Epithelial cell of proximal tubule (primary cell): ENCODE measurements around the gene TSPAN18. TPM values are rescaled to one million over a fixed set of nuclear protein-coding genes. Genes with fewer than 3 reads are reported as not detected.
A peak's percentile ranks its signal among the peaks of the same experiment; 100 is the strongest.

Source experiments
- DNase-seq: peaks from one replicate; pipeline ENCODE4 v3.0.0-alpha.2; 2011; ENCODE audit warnings: low read depth
- H3K4me3 ChIP-seq: 2 replicates; pipeline ENCODE4 v1.5.1; 2011; ENCODE audit warnings: low read depth, mild to moderate bottlenecking, low read length
- total RNA-seq: library from RNA; depleted of rRNA; stranded (reverse); fragments of >200 nt; gene quantifications from 2 replicates; pipeline ENCODE4 v1.2.3, GENCODE V29; 2015
- TF ChIP-seq, protein P1 (sequence below): conservative IDR thresholded peaks from 2 replicates; pipeline ENCODE4 v1.5.1; 2012; ENCODE audit warnings: low read depth, mild to moderate bottlenecking, low read length

The TSPAN18 gene
- total RNA-seq, 1 donor from 2014 or later: 1.6 TPM

- DNase-seq: peak; percentile 52
- no peak overlapping the region for H3K4me3 ChIP-seq
- TF ChIP-seq, protein P1, sequence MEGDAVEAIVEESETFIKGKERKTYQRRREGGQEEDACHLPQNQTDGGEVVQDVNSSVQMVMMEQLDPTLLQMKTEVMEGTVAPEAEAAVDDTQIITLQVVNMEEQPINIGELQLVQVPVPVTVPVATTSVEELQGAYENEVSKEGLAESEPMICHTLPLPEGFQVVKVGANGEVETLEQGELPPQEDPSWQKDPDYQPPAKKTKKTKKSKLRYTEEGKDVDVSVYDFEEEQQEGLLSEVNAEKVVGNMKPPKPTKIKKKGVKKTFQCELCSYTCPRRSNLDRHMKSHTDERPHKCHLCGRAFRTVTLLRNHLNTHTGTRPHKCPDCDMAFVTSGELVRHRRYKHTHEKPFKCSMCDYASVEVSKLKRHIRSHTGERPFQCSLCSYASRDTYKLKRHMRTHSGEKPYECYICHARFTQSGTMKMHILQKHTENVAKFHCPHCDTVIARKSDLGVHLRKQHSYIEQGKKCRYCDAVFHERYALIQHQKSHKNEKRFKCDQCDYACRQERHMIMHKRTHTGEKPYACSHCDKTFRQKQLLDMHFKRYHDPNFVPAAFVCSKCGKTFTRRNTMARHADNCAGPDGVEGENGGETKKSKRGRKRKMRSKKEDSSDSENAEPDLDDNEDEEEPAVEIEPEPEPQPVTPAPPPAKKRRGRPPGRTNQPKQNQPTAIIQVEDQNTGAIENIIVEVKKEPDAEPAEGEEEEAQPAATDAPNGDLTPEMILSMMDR: peak; percentile 24
These were observed 36.5 kb downstream of the TSPAN18 start for GRCh38 chr11:44763121-44763820.

- TF ChIP-seq, protein P1: no peak
- H3K4me3 ChIP-seq: no peak overlapping the region
- no peak for DNase-seq
These were observed 37.8 kb downstream of the TSPAN18 start for GRCh38 chr11:44764583-44764982.

GRCh38 chr11:44765026-44765595, 38.3 kb downstream of the TSPAN18 start:
- no peak overlapping the region for H3K4me3 ChIP-seq
- TF ChIP-seq, protein P1: no peak
- DNase-seq: no peak

- DNase-seq: no peak
- TF ChIP-seq, protein P1: no peak
- no peak overlapping the region for H3K4me3 ChIP-seq
These were observed 38.9 kb downstream of the TSPAN18 start for GRCh38 chr11:44765676-44766075.

- no peak overlapping the region for H3K4me3 ChIP-seq
- no peak for DNase-seq
- TF ChIP-seq, protein P1: no peak
These were observed 39.6 kb downstream of the TSPAN18 start for GRCh38 chr11:44766112-44766971.

GRCh38 chr11:44766972-44767278, 40.2 kb downstream of the TSPAN18 start:
- H3K4me3 ChIP-seq: no peak overlapping the region
- TF ChIP-seq, protein P1: no peak
- no peak for DNase-seq
